Neural progenitor cell (in vitro differentiated cells): ENCODE results near the gene MYO1F. TPM values are rescaled to one million over a fixed set of nuclear protein-coding genes. Genes with fewer than 3 reads are reported as not detected.
A peak's percentile ranks its signal among the peaks of the same experiment; 100 is the strongest.

ENCODE experiments used
- DNase-seq: peaks from one replicate; pipeline ENCODE4 v3.0.0-alpha.2; 2016; ENCODE audit warnings: low spot score
- H2AFZ ChIP-seq: fragments of 200-600 bp; sonication (generic); replicated peaks from 2 replicates; pipeline ENCODE4 v1.6.1; 2016; ENCODE audit warnings: antibody characterized with exemption
- H3F3A ChIP-seq: fragments of 200-600 bp; sonication (generic); 2 replicates; pipeline ENCODE4 v1.6.1; 2016; ENCODE audit warnings: antibody characterized with exemption, low read depth
- H3K27ac ChIP-seq: fragments of 200-600 bp; sonication (generic); 2 replicates; pipeline ENCODE4 v1.5.1; 2016; ENCODE audit warnings: mild to moderate bottlenecking
- H3K27me3 ChIP-seq: fragments of 200-600 bp; sonication (generic); 2 replicates; pipeline ENCODE4 v1.6.1; 2016; ENCODE audit warnings: mild to moderate bottlenecking, moderate library complexity
- H3K36me3 ChIP-seq: fragments of 200-600 bp; sonication (generic); 2 replicates; pipeline ENCODE4 v1.5.1; 2016
- H3K4me1 ChIP-seq: fragments of 200-600 bp; sonication (generic); 2 replicates; pipeline ENCODE4 v1.6.1; 2016; ENCODE audit warnings: mixed run types
- H3K4me2 ChIP-seq: fragments of 200-600 bp; sonication (generic); 2 replicates; pipeline ENCODE4 v1.6.1; 2016
- H3K4me3 ChIP-seq: fragments of 200-600 bp; sonication (generic); 2 replicates; pipeline ENCODE4 v1.5.1; 2016
- H3K79me2 ChIP-seq: fragments of 200-600 bp; sonication (generic); 2 replicates; pipeline ENCODE4 v1.6.1; 2016; ENCODE audit warnings: low read depth
- H3K9ac ChIP-seq: fragments of 200-600 bp; sonication (generic); 2 replicates; pipeline ENCODE4 v1.6.1; 2016
- H3K9me3 ChIP-seq: fragments of 200-600 bp; sonication (generic); 2 replicates; pipeline ENCODE4 v1.5.1; 2016; ENCODE audit warnings: low read depth
- H4K20me1 ChIP-seq: fragments of 200-600 bp; sonication (generic); 2 replicates; pipeline ENCODE4 v1.6.1; 2016; ENCODE audit warnings: low read depth
- H3K27ac Mint-ChIP-seq: 3 replicates; pipeline ENCODE4 v1.8.0; 2021; ENCODE audit warnings: mixed read lengths
- H3K27me3 Mint-ChIP-seq: 2 replicates; pipeline ENCODE4 v1.8.0; 2022; ENCODE audit warnings: low read depth, mild to moderate bottlenecking, inconsistent platforms, moderate library complexity, mixed read lengths; ENCODE audit not compliant: insufficient read depth
- H3K36me3 Mint-ChIP-seq: 3 replicates; pipeline ENCODE4 v1.8.0; 2021; ENCODE audit warnings: mixed read lengths
- H3K4me1 Mint-ChIP-seq: 3 replicates; pipeline ENCODE4 v1.8.0; 2021; ENCODE audit warnings: mixed read lengths
- H3K4me3 Mint-ChIP-seq: 3 replicates; pipeline ENCODE4 v1.8.0; 2021; ENCODE audit warnings: mild to moderate bottlenecking, moderate library complexity, mixed read lengths
- H3K9me3 Mint-ChIP-seq: 3 replicates; pipeline ENCODE4 v1.8.0; 2020; ENCODE audit warnings: mixed read lengths
- EZH2 ChIP-seq: fragments of 200-600 bp; sonication (generic); IDR thresholded peaks from 2 replicates; pipeline ENCODE4 v1.6.1; 2017; ENCODE audit warnings: antibody characterized with exemption, mild to moderate bottlenecking, moderate library complexity
- EZH2phosphoT487 ChIP-seq: fragments of 200-600 bp; sonication (generic); IDR thresholded peaks from 2 replicates; pipeline ENCODE4 v1.6.1; 2017; ENCODE audit warnings: antibody characterized with exemption
- total RNA-seq: library from RNA; depleted of rRNA; stranded (reverse); fragments of >200 nt; gene quantifications from 2 replicates; pipeline ENCODE4 v1.2.3, GENCODE V29; 2015; ENCODE audit warnings: low replicate concordance
- TF ChIP-seq, protein P1 (sequence below): fragments of 200-600 bp; sonication (generic); IDR thresholded peaks from 2 replicates; pipeline ENCODE4 v1.5.1; 2017; ENCODE audit warnings: antibody characterized with exemption, mild to moderate bottlenecking

Gene MYO1F
- total RNA-seq, 1 donor from 2014 or later, result 0.15 TPM

DNA sequence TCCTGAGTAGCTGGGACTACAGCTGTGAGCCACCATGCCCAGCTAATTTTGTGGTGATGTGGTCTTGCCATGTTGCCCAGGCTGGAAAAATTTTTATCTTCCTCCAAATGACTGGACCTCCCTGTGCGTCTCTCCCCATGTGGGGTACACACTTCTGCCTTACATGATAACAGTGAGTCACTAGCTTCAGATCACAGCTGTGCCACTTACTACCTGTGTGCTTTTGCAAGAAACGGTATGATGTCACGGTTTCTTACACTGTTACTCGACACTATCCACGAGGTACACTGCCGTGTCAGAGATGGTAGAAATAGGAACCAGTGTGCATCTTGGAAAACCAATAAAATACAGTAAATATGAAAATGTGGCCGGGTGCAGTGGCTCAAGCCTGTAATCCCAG, 45.8 kb downstream of the MYO1F start:
- H3K9ac ChIP-seq, result no peak overlapping the region
- H2AFZ ChIP-seq, result no peak overlapping the region
- no peaks in the 10 kb centered on the region for H3F3A ChIP-seq
- H3K79me2 ChIP-seq, result no peaks in the 10 kb centered on the region
- peaks cover 8% of the 10 kb centered on the region for H3K27me3 ChIP-seq
- no peak overlapping the region for H3K27ac ChIP-seq
- H3K27me3 Mint-ChIP-seq, result peaks cover 8% of the 10 kb centered on the region
- DNase-seq, result no peak
- no peaks in the 10 kb centered on the region for H3K9me3 ChIP-seq
- no peak overlapping the region for H3K4me2 ChIP-seq
- H3K9me3 Mint-ChIP-seq, result no peaks in the 10 kb centered on the region
- H3K4me3 Mint-ChIP-seq, result peak overlapping the region; percentile 58
- no peak overlapping the region for H3K4me3 ChIP-seq
- no peaks in the 10 kb centered on the region for H3K36me3 ChIP-seq
- peaks cover 5% of the 10 kb centered on the region for H3K36me3 Mint-ChIP-seq
- H3K27ac Mint-ChIP-seq, result no peak overlapping the region
- H3K4me1 ChIP-seq, result no peaks in the 10 kb centered on the region
- no peak for TF ChIP-seq EZH2
- TF ChIP-seq EZH2phosphoT487, result no peak
- TF ChIP-seq, protein P1, sequence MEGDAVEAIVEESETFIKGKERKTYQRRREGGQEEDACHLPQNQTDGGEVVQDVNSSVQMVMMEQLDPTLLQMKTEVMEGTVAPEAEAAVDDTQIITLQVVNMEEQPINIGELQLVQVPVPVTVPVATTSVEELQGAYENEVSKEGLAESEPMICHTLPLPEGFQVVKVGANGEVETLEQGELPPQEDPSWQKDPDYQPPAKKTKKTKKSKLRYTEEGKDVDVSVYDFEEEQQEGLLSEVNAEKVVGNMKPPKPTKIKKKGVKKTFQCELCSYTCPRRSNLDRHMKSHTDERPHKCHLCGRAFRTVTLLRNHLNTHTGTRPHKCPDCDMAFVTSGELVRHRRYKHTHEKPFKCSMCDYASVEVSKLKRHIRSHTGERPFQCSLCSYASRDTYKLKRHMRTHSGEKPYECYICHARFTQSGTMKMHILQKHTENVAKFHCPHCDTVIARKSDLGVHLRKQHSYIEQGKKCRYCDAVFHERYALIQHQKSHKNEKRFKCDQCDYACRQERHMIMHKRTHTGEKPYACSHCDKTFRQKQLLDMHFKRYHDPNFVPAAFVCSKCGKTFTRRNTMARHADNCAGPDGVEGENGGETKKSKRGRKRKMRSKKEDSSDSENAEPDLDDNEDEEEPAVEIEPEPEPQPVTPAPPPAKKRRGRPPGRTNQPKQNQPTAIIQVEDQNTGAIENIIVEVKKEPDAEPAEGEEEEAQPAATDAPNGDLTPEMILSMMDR, result no peak
- peaks cover 9% of the 10 kb centered on the region for H4K20me1 ChIP-seq
- H3K4me1 Mint-ChIP-seq, result peaks cover 4% of the 10 kb centered on the region

DNA sequence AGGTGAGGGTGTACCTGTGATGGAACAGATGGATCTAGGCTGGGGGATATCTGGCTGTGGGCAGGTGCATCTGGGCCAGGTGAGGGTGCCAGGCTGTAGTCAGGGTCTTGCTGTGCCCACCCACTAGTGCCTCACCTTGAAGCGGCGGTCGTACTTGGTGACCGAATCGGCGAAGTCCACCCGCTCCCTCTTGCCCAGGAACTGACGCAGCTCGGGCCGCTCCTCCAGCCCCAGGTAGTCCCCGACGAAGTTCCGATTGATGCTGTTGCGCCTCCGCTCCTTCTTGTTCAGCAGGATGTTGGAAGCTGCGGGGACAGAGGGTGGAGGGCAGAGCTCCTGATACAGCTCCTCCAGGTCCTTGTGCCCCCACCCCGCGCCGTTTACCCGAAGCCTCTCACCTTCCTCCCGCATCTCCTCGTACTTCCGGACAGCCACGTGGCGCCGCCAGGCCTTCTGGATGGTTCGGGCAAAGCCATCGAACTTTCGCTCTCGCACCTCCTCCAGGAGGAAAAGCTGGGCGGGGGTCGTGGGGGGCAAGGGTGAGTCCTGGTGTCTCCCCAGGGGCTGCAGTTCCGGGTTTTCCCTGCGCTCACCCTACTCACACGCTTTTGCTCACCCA, 47.1 kb downstream of the MYO1F start:
- Histone ChIP-seq H3K9ac (no peak overlapping the region), H3K9me3 (no peaks in the 10 kb centered on the region), H3K27ac (no peak overlapping the region), H3K4me3 (no peak overlapping the region), H3F3A (peaks cover 4% of the 10 kb centered on the region), H2AFZ (no peak overlapping the region), H3K27me3 (peaks cover 8% of the 10 kb centered on the region), H3K36me3 (no peaks in the 10 kb centered on the region), H3K4me2 (no peak overlapping the region), H4K20me1 (peaks cover 9% of the 10 kb centered on the region), H3K79me2 (no peaks in the 10 kb centered on the region), H3K4me1 (no peaks in the 10 kb centered on the region)
- H3K4me1 Mint-ChIP-seq, result peaks cover 4% of the 10 kb centered on the region
- peaks cover 5% of the 10 kb centered on the region for H3K36me3 Mint-ChIP-seq
- H3K4me3 Mint-ChIP-seq, result no peak overlapping the region
- no peak overlapping the region for H3K27ac Mint-ChIP-seq
- TF ChIP-seq EZH2 (no peak), EZH2phosphoT487 (no peak)
- TF ChIP-seq, protein P1, result no peak
- no peaks in the 10 kb centered on the region for H3K9me3 Mint-ChIP-seq
- DNase-seq, result no peak
- H3K27me3 Mint-ChIP-seq, result peaks cover 8% of the 10 kb centered on the region

DNA sequence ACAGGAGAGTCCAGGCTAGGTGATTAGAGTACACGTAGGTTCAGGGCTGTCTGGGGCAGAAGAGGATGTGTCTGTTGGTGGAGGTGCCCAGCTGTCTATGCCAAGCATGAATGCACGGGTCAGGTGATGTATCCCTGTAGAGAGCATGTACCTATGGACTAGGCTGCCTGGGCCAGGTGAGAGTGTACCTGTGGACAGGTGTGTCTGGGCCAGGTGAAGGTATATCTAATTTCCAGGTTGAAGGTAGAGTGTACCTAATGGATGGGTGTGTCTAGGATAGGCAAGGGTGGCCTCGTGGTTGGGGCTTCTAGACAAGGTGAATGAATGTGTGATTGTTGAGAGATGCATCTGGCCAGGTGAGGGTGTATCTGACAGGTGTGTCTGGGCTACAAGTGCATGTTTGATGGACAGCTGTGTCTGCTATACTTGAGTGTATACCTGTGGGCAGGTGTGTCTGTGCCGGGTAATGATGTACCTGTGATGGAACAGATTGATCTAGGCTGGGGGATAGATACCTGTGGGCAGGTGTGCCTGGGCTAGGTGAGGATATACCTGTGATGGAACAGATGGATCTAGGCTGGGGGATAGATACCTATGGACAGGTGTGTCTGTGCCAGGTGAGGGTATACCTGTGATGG, 47.8 kb downstream of the MYO1F start:
- H3K4me3 Mint-ChIP-seq, result no peak overlapping the region
- no peak for DNase-seq

More for the DNA sequence above, 47.8 kb downstream of the MYO1F start:
- TF ChIP-seq, protein P1, result no peak
- no peak for TF ChIP-seq EZH2phosphoT487
- no peak for TF ChIP-seq EZH2
- no peak overlapping the region for H3K9ac ChIP-seq
- no peak overlapping the region for H3K4me2 ChIP-seq
- no peak overlapping the region for H2AFZ ChIP-seq
- Mint-ChIP-seq H3K9me3 (no peaks in the 10 kb centered on the region), H3K27ac (no peak overlapping the region), H3K4me1 (peaks cover 4% of the 10 kb centered on the region), H3K36me3 (peaks cover 5% of the 10 kb centered on the region), H3K27me3 (peaks cover 8% of the 10 kb centered on the region)
- no peak overlapping the region for H3K4me3 ChIP-seq
- peaks cover 9% of the 10 kb centered on the region for H4K20me1 ChIP-seq
- H3K27me3 ChIP-seq, result peaks cover 8% of the 10 kb centered on the region
- no peaks in the 10 kb centered on the region for H3K9me3 ChIP-seq
- no peak overlapping the region for H3K27ac ChIP-seq
- no peaks in the 10 kb centered on the region for H3K79me2 ChIP-seq
- peaks cover 4% of the 10 kb centered on the region for H3F3A ChIP-seq
- no peaks in the 10 kb centered on the region for H3K4me1 ChIP-seq
- H3K36me3 ChIP-seq, result no peaks in the 10 kb centered on the region
